HepG2 (cell line): ENCODE results near the gene TRIM2.

Experiments used
- ADNP ChIP-seq: sonication (generic); formaldehyde crosslinking; IDR thresholded peaks from 2 replicates; pipeline ENCODE4 v1.4.0; 2020; ENCODE audit warnings: missing genetic modification reagents
- ATF4 ChIP-seq, 2 experiments: fragments of 450-650 bp in 1 of 2; sonication (generic) in 1 of 2; formaldehyde crosslinking; IDR thresholded peaks; 2 replicates each; pipeline versions ENCODE4 v1.5.0 to v1.8.0; 2020 to 2022; ENCODE audit warnings: mild to moderate bottlenecking in 1 of 2, missing genetic modification reagents in 1 of 2
- BCL6 ChIP-seq: IDR thresholded peaks from 2 replicates; pipeline ENCODE4 v1.6.1; 2016; ENCODE audit warnings: missing genetic modification reagents, missing compliant biosample characterization
- CTCF ChIP-seq: sonication (generic); formaldehyde crosslinking; IDR thresholded peaks from 2 replicates; pipeline ENCODE4 v1.5.0; 2020; ENCODE audit warnings: mild to moderate bottlenecking, missing genetic modification reagents, moderate library complexity
- EHMT2 ChIP-seq: fragments of 200-600 bp; sonication (generic); IDR thresholded peaks from 2 replicates; pipeline ENCODE4 v1.7.0; 2017; ENCODE audit warnings: antibody characterized with exemption, low read depth, low read length, borderline replicate concordance
- EP300 ChIP-seq, 3 experiments: sonication (generic) in 1 of 3; formaldehyde crosslinking in 1 of 3; IDR thresholded peaks; 2 replicates each; pipeline versions ENCODE4 v1.5.1 to v1.6.1; 2011 to 2020; ENCODE audit warnings: low read depth in 2 of 3, low read length in 2 of 3, borderline replicate concordance in 1 of 3, improper control_type of control experiment in 1 of 3, mild to moderate bottlenecking in 1 of 3, missing genetic modification reagents in 1 of 3, moderate library complexity in 1 of 3
- HCFC1 ChIP-seq: fragments of 150-350 bp; IDR thresholded peaks from 2 replicates; pipeline ENCODE4 v1.6.1; 2014; ENCODE audit warnings: low read depth, low read length
- POLR2A ChIP-seq, 2 experiments: IDR thresholded peaks; 2 replicates each; pipeline ENCODE4 v1.6.1; 2011; ENCODE audit warnings: low read depth in 2 of 2, low read length in 2 of 2, mild to moderate bottlenecking in 1 of 2, moderate library complexity in 1 of 2; ENCODE audit not compliant: insufficient read depth in 1 of 2
- SIN3A ChIP-seq: IDR thresholded peaks from 2 replicates; pipeline ENCODE4 v1.6.1; 2011; ENCODE audit warnings: low read depth, mild to moderate bottlenecking, control low read depth, low read length, borderline replicate concordance
- SMAD9 ChIP-seq: sonication (generic); formaldehyde crosslinking; IDR thresholded peaks from 2 replicates; pipeline ENCODE4 v1.5.1; 2020; ENCODE audit warnings: mild to moderate bottlenecking, missing genetic modification reagents
- ZFY ChIP-seq: sonication (generic); formaldehyde crosslinking; IDR thresholded peaks from 2 replicates; pipeline ENCODE4 v1.4.0; 2020; ENCODE audit warnings: missing genetic modification reagents
- ZNF468 ChIP-seq: sonication (generic); formaldehyde crosslinking; IDR thresholded peaks from 2 replicates; pipeline ENCODE4 v1.8.0; 2022; ENCODE audit warnings: mild to moderate bottlenecking, moderate library complexity, missing genetic modification reagents

- TF ChIP-seq HCFC1 (no peak), ZNF468 (CRISPR knock-in tag) (no peak), BCL6 (CRISPR knock-in tag) (no peak), EHMT2 (no peak), ADNP (CRISPR knock-in tag) (no peak), CTCF (CRISPR knock-in tag) (no peak), ATF4 (CRISPR knock-in tag; IDR thresholded peaks at IDR 0.05) (no peak), SMAD9 (CRISPR knock-in tag) (no peak), ZFY (no peak), POLR2A (IDR thresholded peaks at IDR 0.05; ENCODE audit: insufficient read depth in 1 of 2, low read depth in 2 of 2, low read length in 2 of 2) (no peak), SIN3A (no peak), EP300 (IDR thresholded peaks at IDR 0.05; ENCODE audit: low read depth in 2 of 2, low read length in 2 of 2) (no peak), EP300 (CRISPR knock-in tag; IDR thresholded peaks at IDR 0.05; ENCODE audit: borderline replicate concordance) (no peak)
Measured at GRCh38 chr4:153326513-153326912, 122.3 kb downstream of the TRIM2 start.
